Measurements from ENCODE around the gene FUT7.

DNA sequence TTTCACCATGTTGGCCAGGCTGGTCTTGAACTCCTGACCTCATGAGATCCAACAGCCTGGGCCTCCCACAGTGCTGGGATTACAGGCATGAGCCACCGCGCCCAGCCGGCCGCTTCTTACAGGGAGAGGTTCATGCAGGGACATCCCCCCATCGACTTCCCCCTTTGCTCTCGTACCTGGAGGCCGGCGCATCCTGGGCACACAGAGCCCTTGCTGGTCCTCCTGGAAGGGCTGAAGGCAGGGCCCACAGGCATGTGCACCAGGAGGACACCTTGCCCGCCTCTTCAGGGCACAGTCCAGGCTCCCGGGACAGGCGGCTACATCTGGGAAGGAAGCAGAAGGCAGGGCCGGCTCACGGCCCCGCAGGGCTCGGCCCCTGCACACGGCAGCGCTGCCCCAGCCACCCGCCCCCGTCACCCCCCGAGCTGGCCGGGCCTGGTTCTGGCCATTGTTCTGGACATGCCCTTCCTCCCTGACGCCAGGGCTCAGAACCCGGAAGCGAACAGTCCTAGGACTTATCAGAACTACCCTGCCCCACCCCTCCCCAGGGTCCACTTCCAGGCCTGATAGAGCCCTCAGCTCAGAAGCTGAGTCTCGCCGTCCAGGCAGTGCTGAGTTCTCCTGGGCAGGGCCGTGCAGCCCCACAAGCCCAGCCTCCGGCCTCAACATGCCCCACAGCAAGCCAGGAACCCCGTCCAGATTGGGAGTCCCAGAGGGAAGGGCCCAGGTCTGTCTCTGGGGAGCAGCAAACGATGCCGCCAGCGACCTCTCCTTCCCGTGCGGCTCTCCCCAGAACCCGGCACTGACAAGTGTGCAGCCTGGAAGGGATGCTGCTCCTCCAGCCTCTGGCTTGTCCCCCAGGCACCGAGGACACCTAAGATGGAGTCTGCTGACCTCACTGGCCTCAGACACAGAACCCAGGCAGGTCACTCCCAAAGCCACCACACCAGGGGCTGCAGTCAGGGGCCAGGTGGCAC, 11.2 kb upstream of the FUT7 start:
- TF ChIP-seq POLR2AphosphoS5 (IDR thresholded peaks at IDR 0.05; ENCODE audit: low read depth, low read length) (no peak), POLR2A (IDR thresholded peaks at IDR 0.05; ENCODE audit: low read depth, low read length) (no peak)

Measured in GM12891 (cell line).